Ectodermal cell (in vitro differentiated cells): ENCODE measurements around the gene LRP5.

ENCODE experiments used
- H3K27ac ChIP-seq: 2 replicates; pipeline ENCODE4 v1.7.0; 2013; ENCODE audit warnings: mild to moderate bottlenecking, low read depth, low read length; ENCODE audit not compliant: insufficient read depth, poor library complexity, severe bottlenecking
- H3K27me3 ChIP-seq: 2 replicates; pipeline ENCODE4 v1.7.0; 2013; ENCODE audit warnings: mild to moderate bottlenecking, low read length; ENCODE audit not compliant: insufficient read depth, control insufficient read depth, poor library complexity, severe bottlenecking
- H3K36me3 ChIP-seq: one replicate; pipeline ENCODE4 v1.7.0; 2013; ENCODE audit warnings: low read length; ENCODE audit not compliant: control insufficient read depth, insufficient read depth
- H3K4me1 ChIP-seq: one replicate; pipeline ENCODE4 v1.7.0; 2013; ENCODE audit warnings: low read length; ENCODE audit not compliant: control insufficient read depth, insufficient read depth
- H3K4me3 ChIP-seq: 2 replicates; pipeline ENCODE4 v1.7.0; 2013; ENCODE audit warnings: low read depth, low read length, control low read depth; ENCODE audit not compliant: insufficient read depth
- H3K9me3 ChIP-seq: 2 replicates; pipeline ENCODE4 v1.7.0; 2013; ENCODE audit warnings: mild to moderate bottlenecking, low read length, moderate library complexity; ENCODE audit not compliant: control insufficient read depth
- WGBS, 2 experiments: methylation state at CpG; one replicate each; pipeline ENCODE4 v1.1.7; 2013; ENCODE audit warnings: missing lambda C conversion rate in 2 of 2; 5-methylcytosine and 5-hydroxymethylcytosine counted together

LRP5 gene

DNA sequence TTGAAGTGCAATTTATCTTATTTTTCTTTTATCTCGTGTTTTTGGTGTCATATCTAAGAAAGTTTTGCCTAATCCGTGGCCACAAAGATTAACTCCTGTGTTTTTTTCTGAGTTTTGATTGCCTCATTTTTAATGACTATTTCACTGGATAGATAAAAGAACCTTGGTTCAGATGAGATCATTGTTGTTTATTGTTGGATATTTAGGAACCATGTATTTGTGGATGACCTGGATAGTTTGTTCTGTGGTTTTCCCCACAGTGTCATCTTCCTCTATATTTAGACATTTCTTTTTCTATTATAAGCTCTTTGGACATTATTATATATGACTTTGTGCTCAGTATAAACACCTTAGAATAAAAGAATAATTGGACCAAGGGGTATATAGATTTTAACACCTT is 185.4 kb downstream of the LRP5 start:
- Histone ChIP-seq H3K9me3 (no peaks in the 10 kb centered on the region), H3K27ac (no peak overlapping the region), H3K27me3 (no peaks in the 10 kb centered on the region), H3K4me1 (no peaks in the 10 kb centered on the region), H3K36me3 (no peaks in the 10 kb centered on the region), H3K4me3 (no peak overlapping the region)
- 97 to 99% methylated on average over 2 of the region's 2 CpGs for WGBS, 2 experiments

DNA sequence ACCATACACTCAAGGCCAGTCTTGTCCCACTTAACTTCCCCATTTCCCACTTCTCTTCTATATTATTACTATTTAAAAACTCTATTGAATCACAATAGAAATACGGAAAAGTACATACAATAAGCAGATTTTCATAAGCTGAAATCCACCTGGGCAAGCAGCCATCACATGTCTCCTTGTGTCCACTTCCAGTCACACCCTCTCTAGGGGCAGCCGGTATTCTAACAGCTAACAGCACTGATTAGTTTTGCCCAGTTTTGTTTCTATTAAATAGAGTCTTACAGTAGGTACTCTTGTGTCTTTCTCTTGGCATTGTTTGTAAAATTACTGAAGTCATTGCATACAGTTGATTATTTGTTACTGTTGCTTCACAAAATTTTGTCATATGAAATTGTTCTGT is 185.9 kb downstream of the LRP5 start:
- no peak overlapping the region for H3K4me3 ChIP-seq
- H3K4me1 ChIP-seq = no peaks in the 10 kb centered on the region
- no peak overlapping the region for H3K27ac ChIP-seq
- WGBS, 2 experiments = 88 to 97% methylated on average over 2 of the region's 2 CpGs
- H3K27me3 ChIP-seq = no peaks in the 10 kb centered on the region
- H3K36me3 ChIP-seq = no peaks in the 10 kb centered on the region
- H3K9me3 ChIP-seq = no peaks in the 10 kb centered on the region
